Sigmoid colon (tissue), 4 donors: ENCODE data around the gene OSTN.

Experiments
- EP300 ChIP-seq, 4 donors: sonication (generic); formaldehyde crosslinking; IDR thresholded peaks; one replicate each; pipeline ENCODE4 v1.6.1; 2017; ENCODE audit warnings: antibody characterized with exemption in 4 of 4
- POLR2A ChIP-seq, 2 donors: fragments of 450-650 bp; IDR thresholded peaks; one replicate each; pipeline ENCODE4 v1.6.1; 2016; ENCODE audit warnings: antibody characterized with exemption in 2 of 2, mild to moderate bottlenecking in 2 of 2, moderate library complexity in 2 of 2
- POLR2AphosphoS5 ChIP-seq, 4 donors: sonication (generic); formaldehyde crosslinking; IDR thresholded peaks; one replicate each; pipeline ENCODE4 v1.6.1; 2017; ENCODE audit warnings: antibody characterized with exemption in 4 of 4
- TF ChIP-seq, protein P1 (sequence below), 4 experiments: fragments of 450-650 bp in 3 of 4; fragments of 200-600 bp in 1 of 4; IDR thresholded peaks; one replicate each; pipeline ENCODE4 v1.5.1; 2016 to 2019; ENCODE audit warnings: antibody characterized with exemption in 4 of 4, mild to moderate bottlenecking in 3 of 4, moderate library complexity in 2 of 4

DNA sequence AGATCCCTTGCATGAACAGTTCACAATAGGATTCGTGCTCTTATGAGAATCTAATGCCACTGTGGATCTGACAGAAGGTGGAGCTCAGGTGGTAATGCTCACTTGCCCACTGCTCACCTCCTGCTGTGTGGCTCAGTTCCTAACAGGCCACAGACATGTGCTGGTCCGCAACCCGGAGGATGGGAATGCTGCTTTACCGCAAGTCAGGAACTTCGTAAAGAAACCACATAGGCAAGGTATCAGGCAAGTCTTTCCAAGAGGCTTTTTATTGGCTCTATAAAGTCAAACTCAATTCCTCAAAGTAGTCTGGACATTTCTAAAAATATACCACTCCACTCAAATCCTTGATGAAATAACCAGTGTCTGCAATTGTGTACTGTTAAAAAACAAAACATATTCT, 56.1 kb downstream of the OSTN start:
- TF ChIP-seq, protein P1, sequence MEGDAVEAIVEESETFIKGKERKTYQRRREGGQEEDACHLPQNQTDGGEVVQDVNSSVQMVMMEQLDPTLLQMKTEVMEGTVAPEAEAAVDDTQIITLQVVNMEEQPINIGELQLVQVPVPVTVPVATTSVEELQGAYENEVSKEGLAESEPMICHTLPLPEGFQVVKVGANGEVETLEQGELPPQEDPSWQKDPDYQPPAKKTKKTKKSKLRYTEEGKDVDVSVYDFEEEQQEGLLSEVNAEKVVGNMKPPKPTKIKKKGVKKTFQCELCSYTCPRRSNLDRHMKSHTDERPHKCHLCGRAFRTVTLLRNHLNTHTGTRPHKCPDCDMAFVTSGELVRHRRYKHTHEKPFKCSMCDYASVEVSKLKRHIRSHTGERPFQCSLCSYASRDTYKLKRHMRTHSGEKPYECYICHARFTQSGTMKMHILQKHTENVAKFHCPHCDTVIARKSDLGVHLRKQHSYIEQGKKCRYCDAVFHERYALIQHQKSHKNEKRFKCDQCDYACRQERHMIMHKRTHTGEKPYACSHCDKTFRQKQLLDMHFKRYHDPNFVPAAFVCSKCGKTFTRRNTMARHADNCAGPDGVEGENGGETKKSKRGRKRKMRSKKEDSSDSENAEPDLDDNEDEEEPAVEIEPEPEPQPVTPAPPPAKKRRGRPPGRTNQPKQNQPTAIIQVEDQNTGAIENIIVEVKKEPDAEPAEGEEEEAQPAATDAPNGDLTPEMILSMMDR (IDR thresholded peaks at IDR 0.05): no peak
- TF ChIP-seq POLR2A (IDR thresholded peaks at IDR 0.05) (no peak), EP300 (IDR thresholded peaks at IDR 0.05) (no peak), POLR2AphosphoS5 (IDR thresholded peaks at IDR 0.05) (no peak)
